Measurements from ENCODE around the gene MFAP2.

GRCh38 chr1:17013491-17014320 lies 33.3 kb upstream of the MFAP2 start:
- no peak for TF ChIP-seq CTCF (IDR thresholded peaks at IDR 0.05)
- no peak for TF ChIP-seq POLR2A (IDR thresholded peaks at IDR 0.05)

All from heart left ventricle (tissue), 13 donors.